ENCODE results near the gene SAPCD2.
"Not testable (repeated sequence)": the region's sequence is repeated elsewhere in the genome, so short reads cannot be mapped to it uniquely, and the experiment has no call there.

Gene SAPCD2, protein sequence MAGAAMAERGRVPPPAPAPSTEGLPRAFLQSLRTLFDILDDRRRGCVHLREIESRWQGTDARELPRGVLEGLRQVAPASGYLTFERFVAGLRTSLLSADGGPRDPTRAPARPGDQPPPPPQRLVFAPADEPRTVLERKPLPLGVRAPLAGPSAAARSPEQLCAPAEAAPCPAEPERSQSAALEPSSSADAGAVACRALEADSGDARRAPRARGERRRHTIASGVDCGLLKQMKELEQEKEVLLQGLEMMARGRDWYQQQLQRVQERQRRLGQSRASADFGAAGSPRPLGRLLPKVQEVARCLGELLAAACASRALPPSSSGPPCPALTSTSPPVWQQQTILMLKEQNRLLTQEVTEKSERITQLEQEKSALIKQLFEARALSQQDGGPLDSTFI

DNA sequence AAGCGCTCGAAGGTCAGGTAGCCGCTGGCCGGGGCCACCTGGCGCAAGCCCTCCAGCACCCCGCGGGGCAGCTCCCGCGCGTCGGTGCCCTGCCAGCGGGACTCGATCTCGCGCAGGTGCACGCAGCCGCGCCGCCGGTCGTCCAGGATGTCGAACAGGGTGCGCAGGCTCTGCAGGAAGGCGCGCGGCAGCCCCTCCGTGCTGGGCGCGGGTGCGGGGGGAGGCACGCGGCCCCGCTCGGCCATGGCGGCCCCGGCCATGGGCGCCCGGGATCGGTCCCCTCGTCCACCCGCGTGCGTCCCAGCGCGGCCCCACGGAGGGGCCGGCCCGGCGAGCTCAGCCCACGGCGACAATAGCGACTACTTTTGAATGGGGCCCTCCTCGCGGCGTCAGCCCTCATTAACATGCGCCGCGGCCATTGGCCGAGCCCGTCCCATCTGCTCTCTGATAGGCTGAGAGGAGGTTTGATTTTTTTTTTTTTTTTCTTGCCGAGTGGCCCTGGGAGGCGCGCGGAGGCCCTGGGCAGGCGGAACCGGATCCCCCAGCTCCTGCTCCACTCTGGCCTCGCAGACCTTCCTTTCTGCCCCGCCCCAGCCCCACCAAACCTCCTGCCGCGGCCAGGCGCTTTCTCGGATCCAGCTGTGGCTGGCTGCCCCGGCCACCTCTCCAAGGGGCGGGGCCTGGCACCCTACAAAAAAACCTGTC, at the start of gene SAPCD2:
Gene SAPCD2 (minus strand): TSS at position 357 of the 705 bp plus-strand sequence. CDS start 97 bp downstream, at position 260.
- in situ Hi-C loops (cut with HindIII; ENCODE audit: low sequenced_read_pairs): no loop called here
- TF ChIP-seq CTCF (IDR thresholded peaks at IDR 0.05; ENCODE audit: low read depth, low read length, missing control alignments): no peak
- peak within 1 kb of the TSS; percentile 33 for H3K4me3 ChIP-seq (ENCODE audit: low read depth, low read length)
- DNase-seq (ENCODE audit: low read depth): peak; percentile 40

DNA sequence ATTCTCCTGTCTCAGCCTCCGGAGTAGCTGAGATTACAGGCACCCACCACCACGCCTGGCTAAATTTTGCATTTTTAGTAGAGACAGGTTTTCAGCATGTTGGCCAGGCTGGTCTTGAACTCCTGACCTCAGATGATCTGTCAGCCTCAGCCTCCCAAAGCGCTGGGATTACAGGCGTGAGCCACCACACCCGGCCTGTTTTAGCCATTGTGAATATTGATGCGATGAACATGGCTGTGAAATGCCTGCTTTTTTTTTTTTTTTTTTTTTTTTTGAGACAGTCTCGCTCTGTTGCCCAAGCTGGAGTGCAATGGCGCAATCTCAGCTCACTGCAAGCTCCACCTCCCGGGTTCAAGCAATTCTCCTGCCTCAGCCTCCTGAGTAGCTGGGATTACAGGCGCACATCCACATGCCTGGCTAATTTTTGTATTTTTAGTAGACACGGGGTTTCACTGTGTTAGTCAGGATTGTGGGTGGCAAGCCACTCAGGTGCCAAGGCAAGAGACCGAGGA, 47.8 kb upstream of the SAPCD2 start:
- H3K4me3 ChIP-seq (ENCODE audit: low read depth, low read length); in situ Hi-C loops (cut with HindIII; ENCODE audit: low sequenced_read_pairs); DNase-seq (ENCODE audit: low read depth): not testable (repeated sequence)

DNA sequence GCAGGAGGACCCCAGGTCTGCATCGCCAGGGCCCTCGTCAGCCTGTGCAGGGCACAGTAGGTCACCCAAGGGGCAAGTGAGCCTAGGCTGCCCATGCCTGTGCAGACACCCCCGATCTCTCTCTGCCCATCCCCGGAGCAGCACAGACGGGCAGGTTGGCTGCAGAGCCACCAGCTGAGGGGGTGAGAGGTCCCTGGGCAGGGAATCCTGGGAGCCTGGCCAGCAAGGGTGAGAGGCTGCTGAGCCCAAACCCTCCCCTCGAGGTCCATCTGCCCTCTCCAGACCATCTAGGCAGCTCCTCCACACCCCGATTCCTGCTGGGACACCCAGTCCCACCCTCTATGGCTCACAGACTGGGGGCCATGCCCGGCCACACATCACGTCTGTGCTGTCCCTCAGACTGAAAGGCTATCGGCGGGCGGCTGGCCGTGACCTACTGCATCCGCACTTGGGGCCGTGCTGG, 46.9 kb upstream of the SAPCD2 start:
- in situ Hi-C loops (cut with HindIII; ENCODE audit: low sequenced_read_pairs): no loop called here
- H3K4me3 ChIP-seq (ENCODE audit: low read depth, low read length): no peak overlapping the region
- no peak for DNase-seq (ENCODE audit: low read depth)
- no peak for TF ChIP-seq CTCF (IDR thresholded peaks at IDR 0.05; ENCODE audit: low read depth, low read length, missing control alignments)

DNA sequence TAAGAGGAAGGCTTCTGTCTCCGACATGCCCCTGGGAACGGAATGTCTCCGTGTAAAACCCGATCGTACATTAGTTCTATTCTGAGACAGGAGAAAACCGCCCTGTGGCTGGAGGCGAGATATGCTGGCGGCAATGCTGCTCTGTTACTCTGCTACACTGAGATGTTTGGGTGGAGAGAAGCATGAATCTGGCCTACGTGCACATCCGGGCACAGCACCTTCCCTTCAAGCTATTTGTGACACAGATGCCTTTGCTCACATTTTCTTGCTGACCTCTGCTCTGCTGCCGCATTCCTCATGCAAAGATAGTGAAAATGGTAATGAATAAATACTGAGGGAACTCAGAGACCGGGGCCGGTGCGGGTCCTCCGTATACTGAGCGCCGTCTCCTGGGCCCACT, 46.4 kb upstream of the SAPCD2 start:
- no peak for DNase-seq (ENCODE audit: low read depth)
- TF ChIP-seq CTCF (IDR thresholded peaks at IDR 0.05; ENCODE audit: low read depth, low read length, missing control alignments): no peak
- no peak overlapping the region for H3K4me3 ChIP-seq (ENCODE audit: low read depth, low read length)
- in situ Hi-C loops (cut with HindIII; ENCODE audit: low sequenced_read_pairs): no loop called here

- in situ Hi-C loops (cut with HindIII; ENCODE audit: low sequenced_read_pairs): no loop called here
Measured at GRCh38 chr9:137116027-137116507, 45.7 kb upstream of the SAPCD2 start.

DNA sequence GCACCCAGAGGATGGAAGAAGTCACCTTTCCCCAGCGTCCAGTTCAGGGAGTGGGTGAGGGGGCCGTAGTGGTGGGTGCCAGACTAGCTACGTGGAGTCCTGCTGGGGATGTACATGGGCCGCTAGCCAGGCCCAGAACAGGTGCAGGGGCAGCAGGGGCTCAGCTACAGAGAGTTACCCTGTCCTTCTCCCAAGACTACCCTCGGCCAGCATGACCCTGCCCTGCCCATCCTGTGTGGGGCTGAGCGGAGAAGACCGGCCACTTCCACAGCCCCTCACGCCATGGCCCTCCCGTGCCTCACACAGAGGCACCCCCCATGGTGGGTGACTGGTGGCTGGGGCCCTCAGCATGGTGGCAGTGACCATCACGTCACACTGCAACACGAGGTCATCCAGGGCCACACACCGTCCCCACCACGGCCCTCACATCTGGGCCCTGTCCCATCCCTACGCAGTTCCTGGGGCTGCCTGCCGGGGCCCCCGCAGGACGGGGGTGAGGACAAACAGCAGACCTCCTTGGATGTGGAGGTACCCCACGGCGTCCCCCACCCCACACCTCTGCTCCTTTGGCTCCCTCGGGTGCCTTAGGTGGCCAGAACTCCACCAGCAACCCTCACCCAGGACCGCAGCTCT, 45.2 kb upstream of the SAPCD2 start:
- in situ Hi-C loops (cut with HindIII; ENCODE audit: low sequenced_read_pairs): no loop called here
- no peak overlapping the region for H3K4me3 ChIP-seq (ENCODE audit: low read depth, low read length)
- DNase-seq (ENCODE audit: low read depth): no peak

More at GRCh38 chr9:137116027-137116507, 45.7 kb upstream of the SAPCD2 start:
- no peak overlapping the region for H3K4me3 ChIP-seq (ENCODE audit: low read depth, low read length)
- DNase-seq (ENCODE audit: low read depth): no peak
- no peak for TF ChIP-seq CTCF (IDR thresholded peaks at IDR 0.05; ENCODE audit: low read depth, low read length, missing control alignments)

More for the DNA sequence above, 45.2 kb upstream of the SAPCD2 start:
- no peak for TF ChIP-seq CTCF (IDR thresholded peaks at IDR 0.05; ENCODE audit: low read depth, low read length, missing control alignments)

All from astrocyte of the cerebellum (primary cell).